A549 (cell line): ENCODE measurements around the gene NUDCD3. TPM values are rescaled to one million over a fixed set of nuclear protein-coding genes. Genes with fewer than 3 reads are reported as not detected.

Experiments used
- ATAC-seq, 2 experiments: fragments of 200-7000 bp in 1 of 2; fragments of >200 bp in 1 of 2; cut with Nextera tagmentation in 1 of 2; cut with Tn5 transposase in 1 of 2; 3 replicates each; pipeline versions ENCODE4 v1.8.0 to v1.9.1; 2018 to 2020; ENCODE audit warnings: mild to moderate bottlenecking in 1 of 2, moderate library complexity in 1 of 2
- CTCF ChIA-PET: fragments of 300-600 bp; sonication (Branson Sonifier 250); formaldehyde crosslinking; extraction: SDS; loops from one replicate; lab custom pipeline; 2021; ENCODE audit warnings: antibody characterized with exemption, inconsistent platforms; lab: Yijun Ruan, JAX
- POLR2A ChIA-PET: fragments of 350-600 bp; formaldehyde crosslinking; extraction: SDS; loops from one replicate; lab custom pipeline; 2021; ENCODE audit warnings: antibody characterized with exemption, inconsistent platforms; lab: Yijun Ruan, JAX
- DNase-seq, 2 experiments: peaks; one replicate each; pipeline versions ENCODE4 v3.0.0 to v3.0.0-alpha.2; 2011 to 2016; ENCODE audit warnings: low read depth in 1 of 2, low spot score in 1 of 2
- FAIRE-seq: peaks from 2 replicates; lab custom pipeline; 2011; peaks lifted over from hg19 to GRCh38; lab: Jason Lieb, UNC
- H3K27ac ChIP-seq, 2 experiments: fragments of >200 bp; sonication (Bioruptor Twin); formaldehyde crosslinking; 3 replicates each; pipeline ENCODE4 v1.5.1; 2016 to 2017
- H3K4me1 ChIP-seq: fragments of >200 bp; sonication (Bioruptor Twin); formaldehyde crosslinking; 3 replicates; pipeline ENCODE4 v1.6.1; 2016
- H3K4me2 ChIP-seq: fragments of >200 bp; sonication (Bioruptor Twin); formaldehyde crosslinking; 3 replicates; pipeline ENCODE4 v1.6.1; 2016
- H3K4me3 ChIP-seq: fragments of >200 bp; sonication (Bioruptor Twin); formaldehyde crosslinking; 3 replicates; pipeline ENCODE4 v1.5.1; 2016
- H3K9me3 ChIP-seq: fragments of >200 bp; sonication (Bioruptor Twin); formaldehyde crosslinking; 3 replicates; pipeline ENCODE4 v1.6.1; 2016
- CBX2 ChIP-seq: fragments of 200-600 bp; sonication (generic); IDR thresholded peaks from 2 replicates; pipeline ENCODE4 v1.6.1; 2016; ENCODE audit warnings: low read depth, mild to moderate bottlenecking, borderline replicate concordance
- EHMT2 ChIP-seq: fragments of 200-600 bp; sonication (generic); IDR thresholded peaks from 2 replicates; pipeline ENCODE4 v1.6.1; 2016; ENCODE audit warnings: antibody characterized with exemption, low read depth, mild to moderate bottlenecking, moderate library complexity
- EP300 ChIP-seq, 2 experiments: fragments of >200 bp; sonication (Bioruptor Twin); formaldehyde crosslinking; IDR thresholded peaks; 2 replicates in 1 of 2; 3 replicates in 1 of 2; pipeline ENCODE4 v1.6.1; 2016 to 2017
- ESRRA ChIP-seq: fragments of 150-350 bp; IDR thresholded peaks from 2 replicates; pipeline ENCODE4 v1.6.1; 2014; ENCODE audit warnings: mild to moderate bottlenecking, low read length, borderline replicate concordance
- FOSB ChIP-seq: fragments of 250-450 bp; sonication (Bioruptor Pico); IDR thresholded peaks from 2 replicates; pipeline ENCODE4 v1.5.0; 2020; ENCODE audit warnings: mild to moderate bottlenecking, moderate library complexity
- FOXS1 ChIP-seq: fragments of 250-450 bp; sonication (Bioruptor Pico); IDR thresholded peaks from 2 replicates; pipeline ENCODE4 v1.5.0; 2020; ENCODE audit warnings: mild to moderate bottlenecking, moderate library complexity
- HOXB13 ChIP-seq: fragments of 250-450 bp; sonication (Bioruptor Pico); IDR thresholded peaks from 2 replicates; pipeline ENCODE4 v1.5.0; 2020; ENCODE audit warnings: low read depth, mild to moderate bottlenecking, moderate library complexity
- JUN ChIP-seq, 2 experiments: fragments of >200 bp; sonication (Bioruptor Twin); formaldehyde crosslinking; IDR thresholded peaks; 2 replicates in 1 of 2; 3 replicates in 1 of 2; pipeline ENCODE4 v1.6.1; 2016 to 2017
- KDM5A ChIP-seq: fragments of 200-600 bp; sonication (generic); IDR thresholded peaks from 2 replicates; pipeline ENCODE4 v1.6.1; 2016; ENCODE audit warnings: antibody characterized with exemption, mild to moderate bottlenecking
- MAX ChIP-seq: IDR thresholded peaks from 2 replicates; pipeline ENCODE4 v1.6.1; 2012
- NFE2L2 ChIP-seq: fragments of 150-350 bp; conservative IDR thresholded peaks from 2 replicates; pipeline ENCODE4 v1.6.1; 2014; ENCODE audit warnings: low read length
- NPAS2 ChIP-seq: fragments of 250-450 bp; sonication (Bioruptor Pico); IDR thresholded peaks from 2 replicates; pipeline ENCODE4 v1.8.0; 2022; ENCODE audit warnings: mild to moderate bottlenecking, moderate library complexity, borderline replicate concordance
- RCOR1 ChIP-seq: fragments of 150-350 bp; IDR thresholded peaks from 2 replicates; pipeline ENCODE4 v1.6.1; 2014; ENCODE audit warnings: antibody characterized with exemption, low read length, low read depth
- SMC3 ChIP-seq: fragments of >200 bp; sonication (Bioruptor Twin); formaldehyde crosslinking; IDR thresholded peaks from 3 replicates; pipeline ENCODE4 v1.6.1; 2018; ENCODE audit warnings: inconsistent platforms
- SREBF2 ChIP-seq: fragments of 450-650 bp; IDR thresholded peaks from 2 replicates; pipeline ENCODE4 v1.6.1; 2014; ENCODE audit warnings: mild to moderate bottlenecking, moderate library complexity
- TP53 ChIP-seq: fragments of 250-450 bp; sonication (Bioruptor Pico); IDR thresholded peaks from 2 replicates; pipeline ENCODE4 v1.5.0; 2021; ENCODE audit warnings: mild to moderate bottlenecking, moderate library complexity
- ZC3H11A ChIP-seq: fragments of 450-650 bp; IDR thresholded peaks from 2 replicates; pipeline ENCODE4 v1.6.1; 2014; ENCODE audit warnings: antibody characterized with exemption, mild to moderate bottlenecking
- ZFP36 ChIP-seq: fragments of 450-650 bp; IDR thresholded peaks from 2 replicates; pipeline ENCODE4 v1.6.1; 2014; ENCODE audit warnings: borderline replicate concordance; ENCODE audit not compliant: partially characterized antibody
- WGBS: methylation state at CpG from one replicate; pipeline ENCODE4 v1.1.6; 2017; ENCODE audit errors: missing lambda C conversion rate; 5-methylcytosine and 5-hydroxymethylcytosine counted together
- polyA plus RNA-seq, 4 experiments: library from polyadenylated mRNA; depleted of rRNA in 3 of 4; stranded (reverse); fragments of >200 nt; fragmentation: RNase III in 1 of 4; extraction: RNeasy Plus Mini Kit Qiagen cat#74134 plus additional on column Dnase treatment in 1 of 4; gene quantifications; 2 replicates in 3 of 4; 3 replicates in 1 of 4; pipeline ENCODE4 v1.2.3, GENCODE V29; 2011 to 2017
- TF ChIP-seq, protein P1 (sequence below): fragments of 150-350 bp; IDR thresholded peaks from 2 replicates; pipeline ENCODE4 v1.6.1; 2014; ENCODE audit warnings: low read depth, mild to moderate bottlenecking, low read length
- TF ChIP-seq, protein P2 (sequence below): fragments of 200-600 bp; sonication (generic); IDR thresholded peaks from 2 replicates; pipeline ENCODE4 v1.6.1; 2016; ENCODE audit warnings: antibody characterized with exemption, mild to moderate bottlenecking, moderate library complexity
- TF ChIP-seq, protein P3 (sequence below): IDR thresholded peaks from 2 replicates; pipeline ENCODE4 v1.6.1; 2012
- TF ChIP-seq, protein P4 (sequence below): fragments of 250-450 bp; sonication (Bioruptor Pico); IDR thresholded peaks from 2 replicates; pipeline ENCODE4 v1.5.0; 2021; ENCODE audit warnings: mild to moderate bottlenecking, moderate library complexity, borderline replicate concordance

Gene NUDCD3
- polyA plus RNA-seq, 2 of the 4 experiments (the other 2 are of a cell fraction) = 44.3 to 66.3 TPM

DNA sequence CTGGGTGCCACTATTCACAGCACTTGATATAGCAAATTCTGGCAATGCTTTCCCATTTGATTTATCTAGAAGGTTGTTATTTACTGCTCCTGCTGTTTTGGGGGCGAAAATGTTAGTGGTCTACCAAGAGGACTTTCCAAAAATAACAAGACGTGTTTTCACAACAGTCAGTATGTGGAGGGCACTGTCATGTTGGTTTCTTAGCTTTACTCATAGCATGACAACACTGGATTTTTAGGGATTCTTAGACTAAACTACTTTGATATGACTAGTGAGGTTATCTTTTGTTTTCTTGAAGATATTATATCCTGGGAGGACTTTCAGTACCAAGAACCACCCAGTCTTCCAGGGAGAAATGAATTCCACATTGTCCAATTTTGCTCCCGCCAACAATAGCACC is 49.4 kb downstream of the NUDCD3 start:
- no peak for TF ChIP-seq ZC3H11A
- TF ChIP-seq MAX = no peak
- no peak for TF ChIP-seq EP300 (IDR thresholded peaks at IDR 0.05)
- TF ChIP-seq, protein P1, sequence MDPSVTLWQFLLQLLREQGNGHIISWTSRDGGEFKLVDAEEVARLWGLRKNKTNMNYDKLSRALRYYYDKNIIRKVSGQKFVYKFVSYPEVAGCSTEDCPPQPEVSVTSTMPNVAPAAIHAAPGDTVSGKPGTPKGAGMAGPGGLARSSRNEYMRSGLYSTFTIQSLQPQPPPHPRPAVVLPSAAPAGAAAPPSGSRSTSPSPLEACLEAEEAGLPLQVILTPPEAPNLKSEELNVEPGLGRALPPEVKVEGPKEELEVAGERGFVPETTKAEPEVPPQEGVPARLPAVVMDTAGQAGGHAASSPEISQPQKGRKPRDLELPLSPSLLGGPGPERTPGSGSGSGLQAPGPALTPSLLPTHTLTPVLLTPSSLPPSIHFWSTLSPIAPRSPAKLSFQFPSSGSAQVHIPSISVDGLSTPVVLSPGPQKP = no peak
- DNase-seq (no peak), FAIRE-seq (no peak), ATAC-seq (no peak)
- POLR2A ChIA-PET = no interaction called here
- no peak overlapping the region for H3K4me3 ChIP-seq
- WGBS = 91% methylated on average over 3 of the region's 3 CpGs
- no peak overlapping the region for H3K27ac ChIP-seq
- no peaks in the 10 kb centered on the region for H3K4me1 ChIP-seq
- H3K9me3 ChIP-seq = no peaks in the 10 kb centered on the region
- CTCF ChIA-PET = interaction anchor here (1.3 kb wide), 1 partner anchor 63 kb away, joined by 3 read pairs; no protein-coding TSS in a partner anchor
- no peak overlapping the region for H3K4me2 ChIP-seq

DNA sequence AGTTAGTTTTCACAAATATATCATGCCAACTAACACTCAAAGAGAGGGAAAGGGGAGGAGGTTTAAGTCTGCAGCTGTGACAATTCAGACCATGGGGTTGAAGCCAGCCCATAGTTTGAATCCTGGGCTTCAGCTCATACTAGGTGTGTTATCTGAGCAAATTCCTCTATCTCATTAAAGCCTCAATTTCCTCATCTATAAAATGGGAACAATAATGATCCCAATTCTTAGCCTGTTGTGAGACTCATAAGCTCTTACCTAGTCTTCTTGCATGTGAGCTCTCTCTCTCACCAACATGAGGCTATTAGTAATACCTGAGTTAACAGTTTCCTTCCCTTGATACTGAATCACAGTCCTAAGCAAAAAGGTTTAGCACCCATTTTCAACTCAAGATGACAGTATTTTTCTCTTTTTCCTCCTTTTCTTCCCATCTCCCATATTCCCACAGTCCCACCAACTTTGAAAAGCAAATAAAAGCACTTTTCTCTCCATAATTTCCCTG is 49.8 kb downstream of the NUDCD3 start:
- no peak for FAIRE-seq
- CTCF ChIA-PET = interaction anchor here (1.3 kb wide), 1 partner anchor 63 kb away, joined by 3 read pairs; no protein-coding TSS in a partner anchor
- no peak overlapping the region for H3K4me2 ChIP-seq
- no peaks in the 10 kb centered on the region for H3K9me3 ChIP-seq
- no peak for ATAC-seq
- H3K4me1 ChIP-seq = no peaks in the 10 kb centered on the region
- DNase-seq = no peak
- POLR2A ChIA-PET = no interaction called here
- TF ChIP-seq, protein P2, sequence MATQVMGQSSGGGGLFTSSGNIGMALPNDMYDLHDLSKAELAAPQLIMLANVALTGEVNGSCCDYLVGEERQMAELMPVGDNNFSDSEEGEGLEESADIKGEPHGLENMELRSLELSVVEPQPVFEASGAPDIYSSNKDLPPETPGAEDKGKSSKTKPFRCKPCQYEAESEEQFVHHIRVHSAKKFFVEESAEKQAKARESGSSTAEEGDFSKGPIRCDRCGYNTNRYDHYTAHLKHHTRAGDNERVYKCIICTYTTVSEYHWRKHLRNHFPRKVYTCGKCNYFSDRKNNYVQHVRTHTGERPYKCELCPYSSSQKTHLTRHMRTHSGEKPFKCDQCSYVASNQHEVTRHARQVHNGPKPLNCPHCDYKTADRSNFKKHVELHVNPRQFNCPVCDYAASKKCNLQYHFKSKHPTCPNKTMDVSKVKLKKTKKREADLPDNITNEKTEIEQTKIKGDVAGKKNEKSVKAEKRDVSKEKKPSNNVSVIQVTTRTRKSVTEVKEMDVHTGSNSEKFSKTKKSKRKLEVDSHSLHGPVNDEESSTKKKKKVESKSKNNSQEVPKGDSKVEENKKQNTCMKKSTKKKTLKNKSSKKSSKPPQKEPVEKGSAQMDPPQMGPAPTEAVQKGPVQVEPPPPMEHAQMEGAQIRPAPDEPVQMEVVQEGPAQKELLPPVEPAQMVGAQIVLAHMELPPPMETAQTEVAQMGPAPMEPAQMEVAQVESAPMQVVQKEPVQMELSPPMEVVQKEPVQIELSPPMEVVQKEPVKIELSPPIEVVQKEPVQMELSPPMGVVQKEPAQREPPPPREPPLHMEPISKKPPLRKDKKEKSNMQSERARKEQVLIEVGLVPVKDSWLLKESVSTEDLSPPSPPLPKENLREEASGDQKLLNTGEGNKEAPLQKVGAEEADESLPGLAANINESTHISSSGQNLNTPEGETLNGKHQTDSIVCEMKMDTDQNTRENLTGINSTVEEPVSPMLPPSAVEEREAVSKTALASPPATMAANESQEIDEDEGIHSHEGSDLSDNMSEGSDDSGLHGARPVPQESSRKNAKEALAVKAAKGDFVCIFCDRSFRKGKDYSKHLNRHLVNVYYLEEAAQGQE = no peak
- no peak for TF ChIP-seq TP53 (CRISPR knock-in tag)
- TF ChIP-seq JUN (IDR thresholded peaks at IDR 0.05) = no peak
- TF ChIP-seq FOSB (CRISPR knock-in tag) = no peak
- no peak for TF ChIP-seq HOXB13 (CRISPR knock-in tag)
- TF ChIP-seq FOXS1 (CRISPR knock-in tag) = no peak
- TF ChIP-seq ESRRA = no peak
- no peak for TF ChIP-seq NFE2L2
- no peak for TF ChIP-seq RCOR1
- no peak for TF ChIP-seq CBX2
- TF ChIP-seq ZFP36 = no peak
- TF ChIP-seq, protein P3, sequence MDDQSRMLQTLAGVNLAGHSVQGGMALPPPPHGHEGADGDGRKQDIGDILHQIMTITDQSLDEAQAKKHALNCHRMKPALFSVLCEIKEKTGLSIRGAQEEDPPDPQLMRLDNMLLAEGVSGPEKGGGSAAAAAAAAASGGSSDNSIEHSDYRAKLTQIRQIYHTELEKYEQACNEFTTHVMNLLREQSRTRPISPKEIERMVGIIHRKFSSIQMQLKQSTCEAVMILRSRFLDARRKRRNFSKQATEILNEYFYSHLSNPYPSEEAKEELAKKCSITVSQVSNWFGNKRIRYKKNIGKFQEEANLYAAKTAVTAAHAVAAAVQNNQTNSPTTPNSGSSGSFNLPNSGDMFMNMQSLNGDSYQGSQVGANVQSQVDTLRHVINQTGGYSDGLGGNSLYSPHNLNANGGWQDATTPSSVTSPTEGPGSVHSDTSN = no peak
- no peak for TF ChIP-seq SMC3
- TF ChIP-seq SREBF2 = no peak
- TF ChIP-seq KDM5A = no peak
- TF ChIP-seq EHMT2 = no peak
- TF ChIP-seq NPAS2 (CRISPR knock-in tag) = no peak
- TF ChIP-seq, protein P4, sequence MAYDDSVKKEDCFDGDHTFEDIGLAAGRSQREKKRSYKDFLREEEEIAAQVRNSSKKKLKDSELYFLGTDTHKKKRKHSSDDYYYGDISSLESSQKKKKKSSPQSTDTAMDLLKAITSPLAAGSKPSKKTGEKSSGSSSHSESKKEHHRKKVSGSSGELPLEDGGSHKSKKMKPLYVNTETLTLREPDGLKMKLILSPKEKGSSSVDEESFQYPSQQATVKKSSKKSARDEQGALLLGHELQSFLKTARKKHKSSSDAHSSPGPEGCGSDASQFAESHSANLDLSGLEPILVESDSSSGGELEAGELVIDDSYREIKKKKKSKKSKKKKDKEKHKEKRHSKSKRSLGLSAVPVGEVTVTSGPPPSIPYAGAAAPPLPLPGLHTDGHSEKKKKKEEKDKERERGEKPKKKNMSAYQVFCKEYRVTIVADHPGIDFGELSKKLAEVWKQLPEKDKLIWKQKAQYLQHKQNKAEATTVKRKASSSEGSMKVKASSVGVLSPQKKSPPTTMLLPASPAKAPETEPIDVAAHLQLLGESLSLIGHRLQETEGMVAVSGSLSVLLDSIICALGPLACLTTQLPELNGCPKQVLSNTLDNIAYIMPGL (CRISPR knock-in tag) = no peak
- no peak for TF ChIP-seq MAX
- H3K27ac ChIP-seq = no peak overlapping the region
- H3K4me3 ChIP-seq = no peak overlapping the region
